Raji (cell line): Measurements from ENCODE around the gene CCDC63.

Source experiments
- POLR2A ChIP-seq: IDR thresholded peaks from 2 replicates; pipeline ENCODE4 v1.6.1; 2011; ENCODE audit warnings: low read depth, low read length, control low read depth; ENCODE audit not compliant: insufficient read depth

Gene CCDC63

DNA sequence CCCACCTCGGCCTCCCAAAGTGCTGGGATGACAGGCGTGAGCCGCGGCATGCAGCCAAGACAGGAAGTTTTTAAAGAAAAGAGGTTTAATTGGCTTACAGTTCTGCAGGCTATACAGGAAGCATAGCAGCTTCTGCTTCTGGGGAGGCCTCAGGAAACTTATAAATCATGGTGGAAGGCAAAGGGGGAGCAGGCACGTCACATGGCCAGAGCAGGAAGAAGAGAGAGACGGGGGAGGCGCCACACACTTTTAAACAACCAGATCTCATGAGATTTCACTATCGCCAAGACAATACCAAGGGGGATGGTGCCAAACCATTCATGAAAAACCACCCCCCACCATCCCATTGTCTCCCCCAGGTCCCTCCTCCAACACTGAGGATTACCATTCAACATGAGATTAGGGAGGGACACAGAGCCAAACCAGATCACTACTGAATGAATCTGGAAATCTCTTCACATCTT is 14.1 kb downstream of the CCDC63 start:
- no peak for TF ChIP-seq POLR2A

GRCh38 chr12:110861729-110862128 is 14.9 kb downstream of the CCDC63 start:
- TF ChIP-seq POLR2A, result no peak

GRCh38 chr12:110862329-110862728 is 15.5 kb downstream of the CCDC63 start:
- TF ChIP-seq POLR2A, result no peak

- TF ChIP-seq POLR2A, result no peak
Measured at GRCh38 chr12:110863161-110863560, 16.4 kb downstream of the CCDC63 start.

- no peak for TF ChIP-seq POLR2A
Measured at GRCh38 chr12:110865521-110865920, 18.7 kb downstream of the CCDC63 start.

DNA sequence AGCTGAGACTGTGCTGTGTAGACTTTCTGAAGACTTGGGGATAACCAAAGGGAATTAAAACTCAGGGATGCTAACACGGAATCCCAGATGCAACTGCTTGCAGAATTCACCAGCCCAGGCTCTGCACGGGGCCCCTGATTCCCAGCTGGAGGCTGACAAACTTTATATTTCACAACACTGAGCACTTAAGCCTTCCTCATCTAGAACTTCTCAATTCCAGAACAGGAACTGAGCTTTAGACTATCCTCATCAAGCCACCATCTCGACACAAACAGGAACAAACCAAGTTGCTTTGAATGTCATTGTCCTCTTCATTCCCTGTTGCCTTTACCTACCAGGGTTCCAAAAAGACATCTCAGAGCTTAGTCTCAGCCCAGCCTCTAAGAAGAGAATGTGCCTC is 22.2 kb downstream of the CCDC63 start:
- TF ChIP-seq POLR2A, result no peak

GRCh38 chr12:110869803-110870202 is 23.0 kb downstream of the CCDC63 start:
- TF ChIP-seq POLR2A, result no peak

DNA sequence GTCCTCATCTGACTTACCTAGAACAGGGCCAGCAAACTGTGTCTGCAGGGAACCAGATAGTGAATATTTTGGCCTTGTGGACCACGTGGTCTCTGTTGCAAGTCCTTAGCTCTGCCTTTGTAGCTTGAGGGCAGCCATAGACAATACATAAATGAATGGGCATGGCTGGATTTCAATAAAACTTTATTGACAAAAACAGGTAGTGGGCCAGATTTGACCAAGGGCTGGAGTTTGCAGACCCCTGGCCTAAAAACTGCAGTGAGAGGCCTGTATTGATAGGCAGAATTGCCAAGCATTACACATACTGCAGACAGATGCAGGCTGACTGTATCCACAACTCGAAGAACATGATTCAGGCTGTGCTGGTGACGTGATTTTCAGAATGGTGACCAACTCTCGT is 25.3 kb downstream of the CCDC63 start:
- TF ChIP-seq POLR2A, result no peak

GRCh38 chr12:110874351-110874750 is 27.6 kb downstream of the CCDC63 start:
- no peak for TF ChIP-seq POLR2A

DNA sequence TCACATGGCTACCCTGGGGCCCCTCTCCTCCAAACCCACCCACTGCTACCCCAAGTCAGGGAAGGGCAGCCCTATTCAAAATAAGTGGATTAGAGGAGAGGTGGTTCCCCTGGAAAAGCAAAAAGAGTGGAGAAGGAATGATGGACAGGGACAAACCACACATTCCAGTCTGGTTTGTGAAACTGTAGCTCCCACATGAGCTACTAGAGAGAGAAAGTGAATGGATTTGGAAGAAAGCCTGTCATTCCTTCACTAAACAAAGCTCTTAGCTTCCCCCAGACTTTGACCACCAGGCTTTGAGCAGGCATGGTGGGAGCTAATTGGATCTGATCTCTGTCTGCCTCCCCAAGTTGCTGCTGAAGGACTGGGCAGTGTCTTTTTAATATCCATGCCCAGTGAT is 28.0 kb downstream of the CCDC63 start:
- no peak for TF ChIP-seq POLR2A

GRCh38 chr12:110880651-110881050 is 33.9 kb downstream of the CCDC63 start:
- TF ChIP-seq POLR2A, result no peak

DNA sequence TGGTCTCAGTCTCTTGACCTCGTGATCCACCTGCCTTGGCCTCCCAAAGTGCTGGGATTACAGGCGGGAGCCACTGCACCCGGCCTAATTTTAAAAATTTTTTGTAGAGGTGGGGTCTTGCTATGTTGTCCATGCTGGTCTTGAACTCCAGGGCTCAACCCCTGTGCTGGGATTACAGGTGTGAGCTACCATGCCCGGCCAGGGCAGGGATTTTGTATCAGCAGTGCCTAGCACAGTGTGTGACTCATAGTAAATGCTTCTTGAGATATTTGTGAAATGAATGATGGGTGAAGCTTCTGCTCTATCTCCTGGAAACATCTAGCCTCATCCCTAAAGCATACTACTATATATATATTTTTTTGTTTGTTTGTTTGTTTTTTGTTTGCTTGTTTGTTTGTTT is 36.5 kb downstream of the CCDC63 start:
- no peak for TF ChIP-seq POLR2A

GRCh38 chr12:110885152-110885840 is 38.5 kb downstream of the CCDC63 start:
- TF ChIP-seq POLR2A, result no peak

DNA sequence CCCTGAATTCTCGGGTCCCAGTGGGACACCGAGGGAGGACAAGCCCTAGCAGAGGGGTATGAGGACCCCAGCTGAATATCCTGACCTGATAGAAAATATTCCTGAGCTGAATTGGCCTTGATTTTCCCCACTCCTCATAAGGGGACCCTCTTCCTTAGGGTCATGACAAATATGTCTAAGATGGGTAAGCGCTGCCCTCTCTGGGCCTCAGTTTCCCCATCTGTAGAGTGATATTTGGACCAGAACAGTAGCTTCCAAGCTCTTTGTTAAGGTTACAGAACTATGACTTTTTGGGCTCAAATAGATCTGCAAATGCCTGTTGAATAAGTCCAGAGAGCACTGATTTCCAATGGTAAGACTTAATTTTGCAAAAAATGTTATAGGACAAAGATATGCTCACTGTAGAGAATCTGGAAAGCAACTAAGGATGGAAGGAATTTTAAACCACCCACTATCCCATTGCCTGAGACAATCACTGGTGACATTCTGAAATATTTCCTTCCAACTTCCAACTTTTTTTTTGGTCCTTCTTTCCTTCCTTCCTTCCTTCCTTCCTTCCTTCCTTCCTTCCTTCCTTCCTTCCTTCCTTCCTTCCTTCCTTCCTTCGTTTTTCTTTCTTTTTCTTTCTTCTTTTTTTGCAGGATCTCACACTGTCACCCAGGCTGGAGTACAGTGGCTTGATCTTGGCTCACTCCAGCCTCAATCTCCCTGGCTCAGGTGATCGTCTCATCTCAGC is 41.6 kb downstream of the CCDC63 start:
- no peak for TF ChIP-seq POLR2A

DNA sequence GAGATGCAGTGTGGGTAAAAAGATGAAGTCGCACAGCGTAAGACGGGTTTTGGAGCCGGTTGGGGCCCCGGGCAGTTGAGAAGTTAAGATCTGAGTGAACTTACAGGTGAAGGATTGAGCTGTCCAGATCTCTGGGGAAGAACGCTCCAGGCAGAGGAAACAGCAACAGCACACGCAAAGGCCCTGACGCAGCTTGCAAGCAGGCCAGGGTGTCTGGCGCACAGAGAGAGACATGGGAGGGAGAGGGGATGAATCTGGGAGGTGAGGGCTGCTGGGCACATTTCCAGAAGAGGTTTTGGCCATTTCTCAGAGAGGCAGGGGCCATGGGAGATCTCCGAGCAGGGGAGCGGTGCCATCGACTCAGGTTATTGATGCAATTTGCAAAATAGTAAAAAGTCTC is 42.6 kb downstream of the CCDC63 start:
- TF ChIP-seq POLR2A, result no peak

DNA sequence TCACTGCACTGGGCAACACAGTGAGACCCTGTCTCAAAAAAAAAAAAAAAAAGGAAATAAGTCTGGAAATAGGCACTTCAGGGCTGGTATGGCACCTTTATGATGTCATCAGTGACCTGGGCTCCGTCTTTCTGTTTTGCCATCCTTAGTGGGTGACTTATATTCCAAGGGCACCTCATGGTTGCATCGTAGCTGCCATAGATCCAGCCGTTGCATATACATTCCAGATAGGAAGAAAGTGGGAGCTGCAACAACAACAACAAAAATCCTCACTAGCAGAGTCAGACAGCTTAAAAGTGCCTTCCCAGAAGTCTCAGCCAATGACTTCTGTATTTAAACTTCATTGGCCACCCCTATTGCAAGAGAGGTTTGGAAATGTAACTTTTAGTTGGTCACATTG is 47.2 kb downstream of the CCDC63 start:
- no peak for TF ChIP-seq POLR2A
